ENCODE data around the gene ARSD. TPM values are rescaled to one million over a fixed set of nuclear protein-coding genes. Genes with fewer than 3 reads are reported as not detected.

The ARSD gene
- total RNA-seq, 2 donors from 2014 or later, result 57.1 to 85.0 TPM

DNA sequence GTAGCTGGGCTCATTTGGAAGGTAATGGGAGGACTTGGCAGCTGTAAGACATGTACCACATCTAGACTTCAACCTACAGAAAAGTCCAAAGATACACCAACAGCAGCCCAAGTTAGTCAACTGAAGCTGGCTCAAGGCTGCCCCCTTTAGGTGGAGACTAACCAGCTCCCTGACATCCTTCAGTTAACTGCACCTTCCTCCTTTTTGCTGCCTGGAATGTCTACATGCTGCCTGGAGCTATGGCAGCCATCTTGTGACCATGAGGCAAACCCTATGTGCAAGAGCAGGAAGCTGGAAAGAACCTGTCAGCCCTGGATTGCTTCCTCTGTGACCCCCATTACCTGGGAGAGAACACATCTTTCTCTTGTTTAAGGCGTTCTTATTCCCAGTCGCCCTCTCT lies 25.8 kb downstream of the ARSD start:
- Histone ChIP-seq H3K36me3 (replicated peaks in 1 of 2; ENCODE audit: insufficient read depth in 1 of 2, low read depth in 2 of 2) (no peaks in the 10 kb centered on the region), H3K4me3 (no peak overlapping the region), H3K27ac (no peak overlapping the region), H3K27me3 (no peaks in the 10 kb centered on the region), H3K9me3 (no peaks in the 10 kb centered on the region), H3K4me1 (peaks cover 23% of the 10 kb centered on the region)
- intact Hi-C loops (cut with DNase I), result no loop called here
- ATAC-seq (no peak), DNase-seq (no peak)
- WGBS, 2 donors, result 90 to 100% methylated on average over 2 of the region's 2 CpGs
- no peak for TF ChIP-seq POLR2A (IDR thresholded peaks at IDR 0.05)
- TF ChIP-seq CTCF (IDR thresholded peaks at IDR 0.05), result no peak

- DNase-seq, result no peak
- peaks cover 23% of the 10 kb centered on the region for H3K4me1 ChIP-seq
- H3K9me3 ChIP-seq, result no peaks in the 10 kb centered on the region
- no peak for TF ChIP-seq CTCF (IDR thresholded peaks at IDR 0.05)
- TF ChIP-seq POLR2A (IDR thresholded peaks at IDR 0.05), result no peak
- intact Hi-C loops (cut with DNase I), result no loop called here
- 80 to 100% methylated on average over 1 of the region's 1 CpG for WGBS, 2 donors
- no peaks in the 10 kb centered on the region for H3K27me3 ChIP-seq
- H3K4me3 ChIP-seq, result no peak overlapping the region
- no peak overlapping the region for H3K27ac ChIP-seq
- H3K36me3 ChIP-seq (replicated peaks in 1 of 2; ENCODE audit: insufficient read depth in 1 of 2, low read depth in 2 of 2), result no peaks in the 10 kb centered on the region
- no peak for ATAC-seq
Observed at GRCh38 chrX:2902841-2903240, 26.3 kb downstream of the ARSD start.

DNA sequence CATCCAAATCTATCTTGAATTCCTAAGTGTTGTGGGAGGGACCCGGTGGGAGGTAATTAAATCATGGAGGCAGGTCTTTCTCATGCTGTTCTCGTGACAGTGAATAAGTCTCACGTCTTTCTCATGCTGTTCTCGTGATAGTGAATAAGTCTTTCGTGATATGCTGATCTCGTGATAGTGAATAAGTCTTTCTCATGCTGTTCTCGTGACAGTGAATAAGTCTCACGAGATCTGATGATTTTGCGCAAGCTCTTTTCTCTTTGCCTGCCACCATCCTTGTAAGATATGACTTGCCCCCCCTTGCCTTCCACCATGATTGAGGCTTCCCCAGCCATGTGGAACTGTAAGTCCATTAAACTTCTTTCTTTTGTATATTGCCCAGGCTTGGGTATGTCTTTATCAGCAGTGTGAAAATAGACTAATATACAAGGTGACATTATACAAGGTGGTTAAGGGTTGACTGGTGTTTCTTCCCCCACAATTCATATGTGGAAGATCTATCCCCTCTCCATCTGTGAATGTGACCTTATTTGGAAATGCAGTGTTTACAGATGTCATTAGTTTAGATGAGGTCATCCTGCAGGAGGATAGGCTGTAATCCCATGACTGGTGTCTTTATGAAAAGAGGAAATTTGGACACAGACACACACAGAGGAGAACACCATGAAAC lies 27.6 kb downstream of the ARSD start:
- WGBS, 2 donors, result 93 to 95% methylated on average over 8 to 9 of the region's 9 CpGs
- TF ChIP-seq CTCF (IDR thresholded peaks at IDR 0.05), result no peak
- no peak for TF ChIP-seq POLR2A (IDR thresholded peaks at IDR 0.05)
- intact Hi-C loops (cut with DNase I), result no loop called here
- Histone ChIP-seq H3K4me3 (no peak overlapping the region), H3K27ac (no peak overlapping the region), H3K9me3 (no peaks in the 10 kb centered on the region), H3K27me3 (no peaks in the 10 kb centered on the region), H3K4me1 (peaks cover 30% of the 10 kb centered on the region), H3K36me3 (replicated peaks in 1 of 2; ENCODE audit: insufficient read depth in 1 of 2, low read depth in 2 of 2) (no peaks in the 10 kb centered on the region)
- ATAC-seq (no peak), DNase-seq (no peak)

GRCh38 chrX:2898846-2899512 lies 30.2 kb downstream of the ARSD start:
- WGBS, 2 donors, result 31 to 43% methylated on average over 10 to 12 of the region's 13 CpGs
- Histone ChIP-seq H3K27me3 (no peaks in the 10 kb centered on the region), H3K27ac (peak overlapping the region; percentile 88 to 92 (median 91))

More at GRCh38 chrX:2898846-2899512, 30.2 kb downstream of the ARSD start:
- Histone ChIP-seq H3K9me3 (no peaks in the 10 kb centered on the region), H3K4me1 (peaks cover 51% of the 10 kb centered on the region), H3K4me3 (no peak overlapping the region), H3K36me3 (replicated peaks in 1 of 2; ENCODE audit: insufficient read depth in 1 of 2, low read depth in 2 of 2) (no peaks in the 10 kb centered on the region)
- TF ChIP-seq CTCF (IDR thresholded peaks at IDR 0.05), result no peak
- TF ChIP-seq POLR2A (IDR thresholded peaks at IDR 0.05), result no peak
- peak; percentile 45 for ATAC-seq
- DNase-seq, result peak; percentile 50 to 76 (median 70)
- intact Hi-C loops (cut with DNase I), result no loop called here
